H1 (cell line): Measurements from ENCODE around the gene VMO1. TPM values are rescaled to one million over a fixed set of nuclear protein-coding genes. Genes with fewer than 3 reads are reported as not detected.

ENCODE experiments used
- CTCF ChIA-PET: fragments of 300-600 bp; sonication (Branson Sonifier 250); formaldehyde crosslinking; loops from one replicate; lab custom pipeline; 2021; ENCODE audit not compliant: partially characterized antibody; lab: Charles Lee
- POLR2A ChIA-PET: fragments of 300-600 bp; sonication (Branson Sonifier 250); formaldehyde crosslinking; loops from one replicate; lab custom pipeline; 2021; ENCODE audit warnings: inconsistent platforms; ENCODE audit not compliant: partially characterized antibody; lab: Charles Lee
- DNase-seq, 2 experiments: peaks; one replicate each; pipeline versions ENCODE4 v3.0.0 to v3.0.0-alpha.2; 2010 to 2022; ENCODE audit warnings: low spot score in 2 of 2, low read depth in 1 of 2, mixed read lengths in 1 of 2
- FAIRE-seq: peaks from 2 replicates; lab custom pipeline; 2011; peaks lifted over from hg19 to GRCh38; lab: Jason Lieb, UNC
- H2AFZ ChIP-seq: 2 replicates; pipeline ENCODE4 v1.8.1; 2012; ENCODE audit warnings: low read length, inconsistent platforms
- H2AK5ac ChIP-seq: 2 replicates; pipeline ENCODE4 v1.6.1; 2013; ENCODE audit warnings: low read depth, low read length
- H2BK120ac ChIP-seq: replicated peaks from 2 replicates; pipeline ENCODE3; 2013; ENCODE audit warnings: low read depth, low read length, inconsistent platforms
- H2BK12ac ChIP-seq: 2 replicates; pipeline ENCODE4 v1.6.1; 2013; ENCODE audit warnings: low read depth, low read length
- H2BK15ac ChIP-seq: 2 replicates; pipeline ENCODE4 v1.6.1; 2013; ENCODE audit warnings: low read length
- H2BK20ac ChIP-seq: 2 replicates; pipeline ENCODE4 v1.6.1; 2013; ENCODE audit warnings: low read length
- H2BK5ac ChIP-seq: 2 replicates; pipeline ENCODE4 v1.6.1; 2013; ENCODE audit warnings: low read depth, low read length
- H3K14ac ChIP-seq: 2 replicates; pipeline ENCODE4 v1.6.1; 2013; ENCODE audit warnings: inconsistent platforms; ENCODE audit not compliant: insufficient read length
- H3K18ac ChIP-seq: 2 replicates; pipeline ENCODE4 v1.6.1; 2013; ENCODE audit warnings: low read length; ENCODE audit errors: extremely low read depth
- H3K23ac ChIP-seq: 2 replicates; pipeline ENCODE4 v1.6.1; 2013; ENCODE audit warnings: inconsistent platforms; ENCODE audit not compliant: insufficient read length
- H3K23me2 ChIP-seq: 2 replicates; pipeline ENCODE4 v1.6.1; 2013; ENCODE audit warnings: low read depth, low read length
- H3K27ac ChIP-seq: 2 replicates; pipeline ENCODE4 v1.6.1; 2011; ENCODE audit warnings: low read depth, low read length, inconsistent platforms
- H3K27me3 ChIP-seq, 4 experiments: replicated peaks in 1 of 4; 1 replicate in 1 of 4; 2 replicates in 3 of 4; pipeline versions ENCODE4 v1.6.1 to v1.8.1; 2011 to 2013; ENCODE audit warnings: low read length in 3 of 4, mild to moderate bottlenecking in 3 of 4, inconsistent platforms in 2 of 4, mixed read lengths in 2 of 4, moderate library complexity in 1 of 4; ENCODE audit not compliant: control insufficient read depth in 3 of 4, insufficient read depth in 3 of 4; ENCODE audit errors: extremely low read depth in 1 of 4
- H3K36me3 ChIP-seq, 4 experiments: 2 replicates each; pipeline versions ENCODE4 v1.6.1 to v1.8.1; 2011 to 2013; ENCODE audit warnings: mild to moderate bottlenecking in 4 of 4, low read length in 3 of 4, moderate library complexity in 2 of 4, control low read depth in 1 of 4, inconsistent platforms in 1 of 4; ENCODE audit not compliant: insufficient read depth in 4 of 4, control insufficient read depth in 2 of 4
- H3K4ac ChIP-seq: replicated peaks from 2 replicates; pipeline ENCODE3; 2013; ENCODE audit warnings: low read length, low read depth, mixed read lengths, inconsistent platforms; ENCODE audit not compliant: insufficient read length
- H3K4me1 ChIP-seq, 4 experiments: replicated peaks in 1 of 4; 1 replicate in 1 of 4; 2 replicates in 3 of 4; pipeline versions ENCODE4 v1.6.1 to v1.8.1; 2011 to 2013; ENCODE audit warnings: low read length in 3 of 4, inconsistent platforms in 2 of 4, mixed read lengths in 1 of 4; ENCODE audit not compliant: insufficient read depth in 4 of 4, control insufficient read depth in 3 of 4
- H3K4me2 ChIP-seq, 2 experiments: 2 replicates each; pipeline versions ENCODE4 v1.6.1 to v1.8.1; 2011 to 2013; ENCODE audit warnings: low read depth in 2 of 2, low read length in 2 of 2, control low read depth in 1 of 2, inconsistent platforms in 1 of 2, mild to moderate bottlenecking in 1 of 2; ENCODE audit not compliant: insufficient read depth in 1 of 2
- H3K4me3 ChIP-seq, 4 experiments: fragments of 200-600, 300-600 bp in 1 of 4; sonication (generic), shearing (Covaris generic), sonication (Bioruptor Twin) in 1 of 4; 2 replicates each; pipeline versions ENCODE4 v1.5.1 to v1.8.1; 2011 to 2016; ENCODE audit warnings: low read length in 4 of 4, low read depth in 3 of 4, control low read depth in 2 of 4, inconsistent platforms in 2 of 4, mild to moderate bottlenecking in 2 of 4, mixed read lengths in 1 of 4, moderate library complexity in 1 of 4; ENCODE audit not compliant: insufficient read depth in 2 of 4; ENCODE audit errors: extremely low read depth in 1 of 4
- H3K56ac ChIP-seq: replicated peaks from 2 replicates; pipeline ENCODE3; 2013; ENCODE audit warnings: low read depth, mild to moderate bottlenecking, mixed read lengths, low read length, inconsistent platforms; ENCODE audit not compliant: insufficient read length
- H3K79me1 ChIP-seq: 2 replicates; pipeline ENCODE4 v1.6.1; 2013; ENCODE audit warnings: low read depth, low read length, control low read depth
- H3K79me2 ChIP-seq, 2 experiments: 2 replicates each; pipeline versions ENCODE4 v1.6.1 to v1.8.1; 2012 to 2013; ENCODE audit warnings: low read length in 2 of 2, mild to moderate bottlenecking in 2 of 2, inconsistent platforms in 1 of 2; ENCODE audit not compliant: insufficient read depth in 2 of 2, control insufficient read depth in 1 of 2
- H3K9ac ChIP-seq, 4 experiments: replicated peaks in 1 of 4; 1 replicate in 1 of 4; 2 replicates in 3 of 4; pipeline versions ENCODE4 v1.6.1 to v1.8.1; 2011 to 2013; ENCODE audit warnings: low read depth in 3 of 4, low read length in 3 of 4, control low read depth in 2 of 4, mild to moderate bottlenecking in 2 of 4, moderate library complexity in 2 of 4, inconsistent platforms in 1 of 4; ENCODE audit errors: extremely low read depth in 1 of 4
- H3K9me3 ChIP-seq, 2 experiments: 2 replicates each; pipeline versions ENCODE4 v1.6.1 to v1.8.1; 2012 to 2013; ENCODE audit warnings: mild to moderate bottlenecking in 2 of 2, moderate library complexity in 2 of 2, control low read depth in 1 of 2, inconsistent platforms in 1 of 2, low read depth in 1 of 2, low read length in 1 of 2, mixed read lengths in 1 of 2; ENCODE audit not compliant: insufficient read depth in 2 of 2
- H4K20me1 ChIP-seq, 2 experiments: replicated peaks in 1 of 2; 2 replicates each; pipeline versions ENCODE3 to v1.8.1; 2011 to 2013; ENCODE audit warnings: inconsistent platforms in 2 of 2, low read length in 2 of 2, mild to moderate bottlenecking in 1 of 2; ENCODE audit not compliant: insufficient read depth in 2 of 2, control insufficient read depth in 1 of 2
- H4K5ac ChIP-seq: 2 replicates; pipeline ENCODE4 v1.6.1; 2013; ENCODE audit warnings: low read length, low read depth, mixed read lengths, inconsistent platforms; ENCODE audit not compliant: insufficient read length
- H4K8ac ChIP-seq: 2 replicates; pipeline ENCODE4 v1.8.0; 2013; ENCODE audit warnings: mild to moderate bottlenecking, moderate library complexity, low read length, inconsistent platforms; ENCODE audit not compliant: insufficient read depth; ENCODE audit errors: extremely low read depth
- H4K91ac ChIP-seq: replicated peaks from 2 replicates; pipeline ENCODE3; 2013; ENCODE audit warnings: low read length, mixed read lengths, inconsistent platforms; ENCODE audit not compliant: insufficient read length
- ATF3 ChIP-seq: IDR thresholded peaks from 2 replicates; pipeline ENCODE4 v1.6.1; 2011; ENCODE audit warnings: low read depth, mild to moderate bottlenecking, low read length; ENCODE audit not compliant: insufficient read depth
- BACH1 ChIP-seq: IDR thresholded peaks from 2 replicates; pipeline ENCODE4 v1.6.1; 2012; ENCODE audit warnings: low read length, improper control_type of control experiment
- CREB1 ChIP-seq: IDR thresholded peaks from 2 replicates; pipeline ENCODE4 v1.6.1; 2012; ENCODE audit warnings: inconsistent platforms
- CTCF ChIP-seq, 3 experiments: IDR thresholded peaks; 1 replicate in 2 of 3; 2 replicates in 1 of 3; pipeline versions ENCODE4 v1.5.1 to v1.6.1; 2011; ENCODE audit warnings: low read length in 3 of 3, mild to moderate bottlenecking in 3 of 3, inconsistent platforms in 2 of 3, low read depth in 1 of 3, moderate library complexity in 1 of 3; ENCODE audit not compliant: insufficient read depth in 1 of 3; ENCODE audit errors: control extremely low read depth in 1 of 3
- GTF2F1 ChIP-seq: IDR thresholded peaks from 2 replicates; pipeline ENCODE4 v1.6.1; 2012; ENCODE audit warnings: low read depth, low read length, improper control_type of control experiment, borderline replicate concordance
- KDM1A ChIP-seq: fragments of 200-600, 300-600 bp; sonication (generic); IDR thresholded peaks from 2 replicates; pipeline ENCODE4 v1.7.1; 2016; ENCODE audit warnings: mild to moderate bottlenecking, low read length, borderline replicate concordance
- RNF2 ChIP-seq: fragments of 200-900, 300-1000 bp; sonication (generic); IDR thresholded peaks from 2 replicates; pipeline ENCODE4 v1.7.1; 2016; ENCODE audit warnings: borderline replicate concordance, low read depth, mild to moderate bottlenecking, antibody characterized with exemption, low read length; ENCODE audit not compliant: poor library complexity, severe bottlenecking; ENCODE audit errors: missing control alignments
- SP1 ChIP-seq: IDR thresholded peaks from 2 replicates; pipeline ENCODE4 v1.6.1; 2011; ENCODE audit warnings: low read depth, low read length
- USF2 ChIP-seq: IDR thresholded peaks from 2 replicates; pipeline ENCODE4 v1.6.1; 2011; ENCODE audit warnings: low read length, improper control_type of control experiment
- YY1 ChIP-seq: IDR thresholded peaks from 2 replicates; pipeline ENCODE4 v1.6.1; 2011; ENCODE audit warnings: low read depth, mild to moderate bottlenecking, low read length
- whole genome bisulfite sequencing, 2 experiments: shearing (Covaris generic) in 1 of 2; methylation state at CpG; one replicate each; pipeline versions ENCODE4 v1.1.6 to v1.1.7; 2013 to 2015; ENCODE audit warnings: low lambda C conversion rate in 2 of 2, mixed read lengths in 2 of 2, inconsistent platforms in 1 of 2, low coverage in 1 of 2, missing lambda C conversion rate in 1 of 2; ENCODE audit not compliant: insufficient replicate concordance in 2 of 2, insufficient coverage in 1 of 2, insufficient read length in 1 of 2; ENCODE audit errors: extremely low coverage in 1 of 2, missing lambda C conversion rate in 1 of 2; 5-methylcytosine and 5-hydroxymethylcytosine counted together
- polyA plus RNA-seq, 7 experiments: library from polyadenylated mRNA; depleted of rRNA in 3 of 7; stranded (reverse) in 5 of 7; unstranded in 2 of 7; fragments of >200 nt in 5 of 7; fragments of 200-250 nt in 2 of 7; gene quantifications; 1 replicate in 5 of 7; 2 replicates in 1 of 7; 4 replicates in 1 of 7; pipeline versions ENCODE4 v1.2.1 to v1.2.3, GENCODE V29; 2011 to 2013; ENCODE audit warnings: missing spikeins in 2 of 7, mixed read lengths in 2 of 7
- total RNA-seq: library from RNA; stranded (reverse); fragmentation: NEBNext Ultra II Directional; extraction: Animal tissue kit (Norgen Biotek cat#: 25700); gene quantifications from 2 replicates; pipeline ENCODE4 v1.2.1, GENCODE V29; 2021

The VMO1 gene
- total and polyA plus RNA-seq, 2 of the 8 experiments (the other 6 are each of a cell fraction or from before 2014, with no cell fraction given): 0.30 TPM; not detected in 1

- no peak overlapping the region for H2BK5ac ChIP-seq
- H3K18ac ChIP-seq: no peak overlapping the region
- no peaks in the 10 kb centered on the region for H3K36me3 ChIP-seq
- CTCF ChIA-PET: interaction anchor here (0.6 kb wide), 1 partner anchor 9 kb away, joined by 3 read pairs; no protein-coding TSS in a partner anchor
- no peak overlapping the region for H2BK15ac ChIP-seq
- H3K27me3 ChIP-seq: no peaks in the 10 kb centered on the region
- H3K56ac ChIP-seq: no peak overlapping the region
- no peak overlapping the region for H3K4me3 ChIP-seq
- no peak overlapping the region for H3K27ac ChIP-seq
- H3K79me1 ChIP-seq: no peaks in the 10 kb centered on the region; the same call in 1 of the 2 replicates
- H3K4me1 ChIP-seq: no peaks in the 10 kb centered on the region
- POLR2A ChIA-PET: no interaction called here
- no peak overlapping the region for H4K5ac ChIP-seq
- no peaks in the 10 kb centered on the region for H3K9me3 ChIP-seq
- H4K8ac ChIP-seq: no peak overlapping the region
- no peak overlapping the region for H2BK12ac ChIP-seq
- no peaks in the 10 kb centered on the region for H4K20me1 ChIP-seq
- no peak overlapping the region for H3K23ac ChIP-seq
- H2AK5ac ChIP-seq: no peak overlapping the region
- no peaks in the 10 kb centered on the region for H3K79me2 ChIP-seq
- FAIRE-seq (no peak), DNase-seq (no peak)
- H3K4me2 ChIP-seq: no peak overlapping the region
- 88% methylated on average over 7 of the region's 9 CpGs; no CpG with 5 or more reads in 1 of the 2 experiments for WGBS, 2 experiments
- H4K91ac ChIP-seq: no peak overlapping the region
- no peak overlapping the region for H2AFZ ChIP-seq
- no peak overlapping the region for H3K14ac ChIP-seq
- H3K9ac ChIP-seq: no peak overlapping the region
- no peak overlapping the region for H3K4ac ChIP-seq
- no peak overlapping the region for H2BK120ac ChIP-seq
- H2BK20ac ChIP-seq: no peak overlapping the region
- H3K23me2 ChIP-seq: no peaks in the 10 kb centered on the region
- no peak for TF ChIP-seq USF2
- TF ChIP-seq RNF2: no peak
- no peak for TF ChIP-seq ATF3
- no peak for TF ChIP-seq CREB1
- no peak for TF ChIP-seq GTF2F1
- TF ChIP-seq BACH1: no peak
- TF ChIP-seq SP1: no peak
- no peak for TF ChIP-seq KDM1A
- TF ChIP-seq YY1: no peak
- TF ChIP-seq CTCF (IDR thresholded peaks at IDR 0.05; ENCODE audit: control extremely low read depth in 1 of 3, insufficient read depth in 1 of 3, low read depth in 1 of 3, low read length in 3 of 3): no peak
Measured at GRCh38 chr17:4766723-4767122, 19.4 kb downstream of the VMO1 start.
